ENCODE data around the gene SHKBP1. TPM values are rescaled to one million over a fixed set of nuclear protein-coding genes. Genes with fewer than 3 reads are reported as not detected.
"Not testable (repeated sequence)": the region's sequence is repeated elsewhere in the genome, so short reads cannot be mapped to it uniquely, and the experiment has no call there.

The SHKBP1 gene
- total RNA-seq, 1 donor from 2014 or later, result 170 TPM

GRCh38 chr19:40556953-40557530 lies 19.6 kb upstream of the SHKBP1 start:
- peak overlapping the region; percentile 75 for H3K27ac Mint-ChIP-seq (ENCODE audit: unreplicated experiment)
- H3K4me3 Mint-ChIP-seq (ENCODE audit: unreplicated experiment), result peak overlapping the region; percentile 11
- DNase-seq, result no peak
- H3K36me3 Mint-ChIP-seq (ENCODE audit: unreplicated experiment), result peaks cover 20% of the 10 kb centered on the region
- H3K4me1 Mint-ChIP-seq (ENCODE audit: low read depth, unreplicated experiment), result peaks cover 16% of the 10 kb centered on the region
- H3K27me3 Mint-ChIP-seq (ENCODE audit: unreplicated experiment), result peaks cover 16% of the 10 kb centered on the region
- peaks cover 16% of the 10 kb centered on the region for H3K9me3 Mint-ChIP-seq (ENCODE audit: unreplicated experiment)
- no peak for TF ChIP-seq CTCF (IDR thresholded peaks at IDR 0.05; ENCODE audit: partially characterized antibody, unreplicated experiment)

GRCh38 chr19:40559394-40559793 lies 17.3 kb upstream of the SHKBP1 start:
- no peak for TF ChIP-seq CTCF (IDR thresholded peaks at IDR 0.05; ENCODE audit: partially characterized antibody, unreplicated experiment)
- peaks cover 14% of the 10 kb centered on the region for H3K27me3 Mint-ChIP-seq (ENCODE audit: unreplicated experiment)
- peaks cover 12% of the 10 kb centered on the region for H3K4me1 Mint-ChIP-seq (ENCODE audit: low read depth, unreplicated experiment)

DNA sequence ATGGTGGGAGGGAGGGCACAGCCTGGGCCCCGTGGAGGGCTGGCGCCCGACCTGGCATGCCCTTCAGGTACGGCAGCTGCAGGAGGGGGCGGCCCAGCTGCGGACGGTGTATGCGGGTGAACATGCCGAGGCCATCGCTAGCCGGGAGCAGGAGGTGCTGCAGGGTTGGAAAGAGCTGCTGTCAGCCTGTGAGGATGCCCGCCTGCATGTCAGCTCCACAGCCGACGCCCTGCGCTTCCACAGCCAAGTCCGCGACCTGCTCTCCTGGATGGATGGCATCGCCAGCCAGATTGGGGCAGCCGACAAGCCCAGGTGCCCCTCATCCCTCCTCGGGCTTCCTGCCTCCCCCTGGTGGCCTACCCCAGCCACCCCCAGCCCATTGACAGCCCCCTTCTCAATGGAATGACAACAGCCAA lies 16.6 kb upstream of the SHKBP1 start:
- DNase-seq, result no peak
- Mint-ChIP-seq H3K27me3 (ENCODE audit: unreplicated experiment) (peaks cover 12% of the 10 kb centered on the region), H3K4me1 (ENCODE audit: low read depth, unreplicated experiment) (peaks cover 12% of the 10 kb centered on the region), H3K36me3 (ENCODE audit: unreplicated experiment) (peaks cover 17% of the 10 kb centered on the region), H3K9me3 (ENCODE audit: unreplicated experiment) (peaks cover 12% of the 10 kb centered on the region), H3K27ac (ENCODE audit: unreplicated experiment) (no peak overlapping the region), H3K4me3 (ENCODE audit: unreplicated experiment) (no peak overlapping the region)
- TF ChIP-seq CTCF (IDR thresholded peaks at IDR 0.05; ENCODE audit: partially characterized antibody, unreplicated experiment), result no peak

More at GRCh38 chr19:40559394-40559793, 17.3 kb upstream of the SHKBP1 start:
- peaks cover 12% of the 10 kb centered on the region for H3K9me3 Mint-ChIP-seq (ENCODE audit: unreplicated experiment)
- H3K4me3 Mint-ChIP-seq (ENCODE audit: unreplicated experiment), result no peak overlapping the region
- H3K36me3 Mint-ChIP-seq (ENCODE audit: unreplicated experiment), result peaks cover 17% of the 10 kb centered on the region
- H3K27ac Mint-ChIP-seq (ENCODE audit: unreplicated experiment), result no peak overlapping the region
- DNase-seq, result no peak

DNA sequence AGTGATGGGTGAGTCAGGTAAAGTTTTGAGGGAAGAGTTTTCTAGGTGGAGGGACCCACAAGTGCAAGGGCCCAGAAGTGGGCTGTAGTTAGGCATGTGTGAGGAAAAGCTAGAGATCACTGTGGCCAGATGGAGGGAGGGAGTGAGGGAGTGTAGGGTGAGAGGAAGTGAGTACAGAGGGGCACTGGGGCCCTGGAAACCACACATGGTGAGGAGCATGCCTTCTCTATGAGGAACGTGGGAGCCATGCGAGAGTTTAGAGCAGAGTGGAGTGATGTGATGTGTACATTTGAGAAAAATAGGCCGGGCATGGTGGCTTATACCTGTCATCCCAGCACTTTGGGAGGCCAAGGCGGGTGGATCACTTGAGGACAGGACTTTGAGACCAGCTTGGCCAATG lies 14.7 kb upstream of the SHKBP1 start:
- H3K27me3 Mint-ChIP-seq (ENCODE audit: unreplicated experiment), result peaks cover 12% of the 10 kb centered on the region
- TF ChIP-seq CTCF (IDR thresholded peaks at IDR 0.05; ENCODE audit: partially characterized antibody, unreplicated experiment), result no peak
- H3K4me1 Mint-ChIP-seq (ENCODE audit: low read depth, unreplicated experiment), result peaks cover 11% of the 10 kb centered on the region
- peak overlapping the region; percentile 23 for H3K4me3 Mint-ChIP-seq (ENCODE audit: unreplicated experiment)
- peaks cover 8% of the 10 kb centered on the region for H3K9me3 Mint-ChIP-seq (ENCODE audit: unreplicated experiment)
- DNase-seq, result no peak
- H3K27ac Mint-ChIP-seq (ENCODE audit: unreplicated experiment), result no peak overlapping the region
- H3K36me3 Mint-ChIP-seq (ENCODE audit: unreplicated experiment), result peaks cover 15% of the 10 kb centered on the region

GRCh38 chr19:40564535-40564934 lies 12.1 kb upstream of the SHKBP1 start:
- DNase-seq; H3K36me3 Mint-ChIP-seq (ENCODE audit: unreplicated experiment); H3K4me3 Mint-ChIP-seq (ENCODE audit: unreplicated experiment); H3K27ac Mint-ChIP-seq (ENCODE audit: unreplicated experiment): not testable (repeated sequence)
- H3K9me3 Mint-ChIP-seq (ENCODE audit: unreplicated experiment), result peaks cover 13% of the 10 kb centered on the region
- peaks cover 11% of the 10 kb centered on the region for H3K4me1 Mint-ChIP-seq (ENCODE audit: low read depth, unreplicated experiment)
- H3K27me3 Mint-ChIP-seq (ENCODE audit: unreplicated experiment), result peaks cover 21% of the 10 kb centered on the region

Data from glutamatergic neuron (in vitro differentiated cells).